Stimulated activated naive B cell treated with anti-CD40 and anti-IgM and Interleukin-4, amounts not matched to agents 10 μg/mL and 1 μg/mL and 100 μg/mL, for 72 hours (primary cell): ENCODE data around the gene TAX1BP3.

Experiments
- ATAC-seq, 2 donors: fragments of 150-1000 bp; cut with Tn5 transposase; replicated peaks; 2 replicates each; pipeline ENCODE4 v1.10.0; 2021; ENCODE audit warnings: moderate library complexity in 1 of 2
- DNase-seq: peaks from one replicate; pipeline ENCODE4 v3.0.0; 2021
- H3K27ac Mint-ChIP-seq: one replicate; pipeline ENCODE4 v1.8.0; 2022; ENCODE audit warnings: mild to moderate bottlenecking, mixed read lengths
- H3K27me3 Mint-ChIP-seq, 2 donors: one replicate each; pipeline ENCODE4 v1.8.0; 2022; ENCODE audit warnings: mixed read lengths in 2 of 2
- H3K36me3 Mint-ChIP-seq, 2 donors: one replicate each; pipeline ENCODE4 v1.8.0; 2022; ENCODE audit warnings: mixed read lengths in 2 of 2, mild to moderate bottlenecking in 1 of 2
- H3K4me1 Mint-ChIP-seq, 2 donors: one replicate each; pipeline ENCODE4 v1.8.0; 2022; ENCODE audit warnings: mixed read lengths in 2 of 2, mild to moderate bottlenecking in 1 of 2
- H3K4me3 Mint-ChIP-seq, 2 donors: one replicate each; pipeline ENCODE4 v1.8.0; 2022; ENCODE audit warnings: mild to moderate bottlenecking in 2 of 2, mixed read lengths in 2 of 2, moderate library complexity in 1 of 2
- H3K9me3 Mint-ChIP-seq, 2 donors: one replicate each; pipeline ENCODE4 v1.8.0; 2022; ENCODE audit warnings: mixed read lengths in 2 of 2, mild to moderate bottlenecking in 1 of 2

The TAX1BP3 gene

DNA sequence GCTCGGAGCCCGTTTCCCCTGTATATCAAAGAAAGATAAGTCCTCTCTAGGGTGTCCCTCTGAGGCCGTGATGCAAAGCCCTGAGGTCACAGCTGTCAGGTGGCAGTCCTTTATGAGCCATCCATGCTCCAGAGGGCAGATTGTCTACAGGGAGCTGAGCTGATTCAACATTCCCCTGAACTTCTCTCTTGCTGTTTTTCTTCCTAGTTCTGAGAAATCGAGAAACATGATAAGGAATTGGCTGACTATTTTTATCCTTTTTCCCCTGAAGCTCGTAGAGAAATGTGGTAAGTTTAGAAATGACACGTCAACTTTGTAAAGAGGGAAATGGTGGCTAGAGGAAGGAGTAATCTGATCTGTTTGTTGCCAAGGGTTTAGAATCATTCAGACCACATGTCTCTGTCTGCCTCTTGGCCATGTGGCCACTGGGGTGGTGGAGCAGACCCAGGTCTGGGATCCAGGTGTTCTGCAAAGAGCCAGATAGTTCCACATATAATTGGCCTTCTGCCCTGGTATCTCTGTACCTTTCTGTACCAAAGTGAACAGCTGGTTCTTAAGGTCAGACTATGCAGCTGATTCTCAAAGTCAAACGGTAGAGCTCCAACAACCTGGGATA, 28.3 kb downstream of the TAX1BP3 start:
- Mint-ChIP-seq H3K4me3 (peak overlapping the region; percentile 60 to 69), H3K9me3 (no peaks in the 10 kb centered on the region), H3K36me3 (peaks cover 16 to 53% of the 10 kb centered on the region in 2 donors), H3K27ac (peak overlapping the region; percentile 93), H3K4me1 (peaks cover 41 to 68% of the 10 kb centered on the region in 2 donors), H3K27me3 (no peaks in the 10 kb centered on the region)
- peak; percentile 32 for DNase-seq
- ATAC-seq: peak; percentile 26 to 38

DNA sequence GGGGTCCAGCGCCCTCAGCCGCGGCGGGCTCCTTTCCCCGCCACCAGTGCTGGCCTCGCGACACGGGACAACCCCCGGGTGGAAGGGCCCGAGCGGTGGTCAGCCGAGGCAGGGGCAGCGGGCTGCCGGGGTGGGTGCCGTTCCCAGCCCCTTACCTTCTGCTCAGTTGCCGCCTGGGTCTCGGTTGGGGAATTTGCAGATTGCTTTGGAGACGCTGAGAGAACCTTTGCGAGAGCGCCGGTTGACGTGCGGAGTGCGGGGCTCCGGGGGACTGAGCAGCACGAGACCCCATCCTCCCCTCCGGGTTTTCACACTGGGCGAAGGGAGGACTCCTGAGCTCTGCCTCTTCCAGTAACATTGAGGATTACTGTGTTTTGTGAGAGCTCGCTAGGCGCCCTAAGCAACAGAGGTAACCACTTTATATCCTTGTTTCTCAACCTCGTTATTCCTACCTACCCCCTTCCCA, 31.4 kb downstream of the TAX1BP3 start:
- ATAC-seq (peak in 1 of 2 donors; percentile 1), DNase-seq (no peak)
- Mint-ChIP-seq H3K9me3 (no peaks in the 10 kb centered on the region), H3K36me3 (peaks cover 12 to 40% of the 10 kb centered on the region in 2 donors), H3K4me1 (peaks cover 37 to 56% of the 10 kb centered on the region in 2 donors), H3K27me3 (no peaks in the 10 kb centered on the region), H3K4me3 (peak overlapping the region; percentile 91 to 95), H3K27ac (peak overlapping the region; percentile 100)

DNA sequence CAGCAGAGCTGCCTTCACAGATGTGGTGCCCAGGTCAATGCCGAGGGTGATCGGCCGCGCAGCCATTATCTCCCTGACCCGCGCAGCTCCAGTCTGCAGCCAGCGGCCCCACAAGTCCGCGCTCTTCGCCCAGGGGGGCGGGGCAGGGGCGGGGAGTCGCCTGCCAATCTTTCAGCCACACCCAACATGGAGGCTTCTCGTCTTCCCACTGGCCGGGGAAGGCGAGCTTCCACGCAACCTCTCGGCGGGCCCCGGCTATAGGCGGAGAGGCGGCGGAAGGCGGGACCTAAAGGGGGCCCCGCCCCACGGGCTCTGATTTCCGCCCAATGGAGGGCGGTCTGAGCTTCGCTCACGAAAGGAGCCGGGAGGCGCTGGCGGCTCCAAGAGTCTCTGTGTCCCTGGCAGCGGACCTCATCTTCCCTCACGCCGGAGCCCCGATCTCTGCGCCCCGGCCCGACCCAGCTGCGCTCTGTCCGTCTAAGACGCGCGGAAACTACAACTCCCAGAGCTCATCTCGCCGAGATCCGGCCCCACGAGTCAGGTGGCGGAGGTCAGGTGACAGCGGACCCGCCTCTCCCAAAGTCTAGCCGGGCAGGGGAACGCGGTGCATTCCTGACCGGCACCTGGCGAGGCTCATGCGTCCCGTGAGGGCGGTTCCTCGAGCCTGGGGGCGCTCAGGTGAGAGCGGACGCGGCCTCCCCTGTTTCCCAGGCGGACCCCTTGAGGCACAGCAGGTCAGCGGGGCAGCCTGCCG, 32.0 kb downstream of the TAX1BP3 start, which contains the start of the genes CTNS and SHPK:
CTNS (plus strand) TSS at position 607 of the 754 bp plus-strand sequence. CDS start 3,447 bp downstream, outside the sequence.
SHPK (minus strand) TSS at position 97 of the 754 bp plus-strand sequence; CDS start at position 66, 31 bp downstream.
- Mint-ChIP-seq H3K4me1 (peaks cover 35 to 56% of the 10 kb centered on the region in 2 donors), H3K36me3 (peaks cover 10 to 34% of the 10 kb centered on the region in 2 donors), H3K4me3 (peak within 1 kb of the TSS; percentile 91 to 95), H3K9me3 (no peaks in the 10 kb centered on the region), H3K27me3 (no peaks in the 10 kb centered on the region), H3K27ac (peak within 1 kb of the TSS; percentile 100)
- DNase-seq (peak; percentile 95), ATAC-seq (peak; percentile 93 to 96)

DNA sequence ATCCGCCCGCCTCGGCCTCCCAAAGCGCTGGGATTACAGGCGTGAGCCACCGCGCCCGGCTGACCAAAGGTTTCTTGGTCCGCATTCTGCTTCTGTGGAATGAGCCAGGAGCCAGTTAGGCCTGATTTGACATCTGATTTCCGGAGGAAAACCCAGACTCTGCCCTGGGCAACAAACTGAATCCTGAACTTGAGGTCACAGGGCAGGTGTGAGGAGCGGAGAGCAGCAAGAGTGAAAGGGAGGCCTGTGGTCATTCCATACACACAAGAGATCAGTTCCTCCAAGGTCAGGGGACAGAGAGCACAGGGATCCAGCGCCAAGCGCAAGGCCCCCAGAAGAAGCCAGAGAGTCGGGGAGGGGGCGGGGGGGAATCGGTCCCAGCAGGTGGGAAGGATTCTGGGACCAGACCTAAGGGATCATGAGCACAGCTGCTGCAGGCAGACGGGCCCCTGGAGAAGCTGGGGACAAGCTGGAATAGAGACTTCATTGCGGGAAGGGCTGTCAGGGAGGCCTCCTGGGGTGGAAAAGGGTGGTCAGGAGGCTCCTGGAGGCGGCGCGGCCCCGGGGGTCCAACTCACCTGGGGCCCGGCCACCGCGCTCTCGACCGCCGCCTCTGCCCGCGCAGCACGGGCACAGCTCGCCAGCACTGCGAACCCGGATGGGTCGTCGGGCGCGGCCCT, 32.8 kb downstream of the TAX1BP3 start:
- no peaks in the 10 kb centered on the region for H3K9me3 Mint-ChIP-seq
- H3K4me3 Mint-ChIP-seq: peak overlapping the region; percentile 91 to 95
- H3K4me1 Mint-ChIP-seq: peaks cover 38 to 58% of the 10 kb centered on the region in 2 donors
- no peaks in the 10 kb centered on the region for H3K27me3 Mint-ChIP-seq
- no peak overlapping the region for H3K27ac Mint-ChIP-seq
- ATAC-seq (no peak), DNase-seq (no peak)
- H3K36me3 Mint-ChIP-seq: peaks cover 9 to 40% of the 10 kb centered on the region in 2 donors

DNA sequence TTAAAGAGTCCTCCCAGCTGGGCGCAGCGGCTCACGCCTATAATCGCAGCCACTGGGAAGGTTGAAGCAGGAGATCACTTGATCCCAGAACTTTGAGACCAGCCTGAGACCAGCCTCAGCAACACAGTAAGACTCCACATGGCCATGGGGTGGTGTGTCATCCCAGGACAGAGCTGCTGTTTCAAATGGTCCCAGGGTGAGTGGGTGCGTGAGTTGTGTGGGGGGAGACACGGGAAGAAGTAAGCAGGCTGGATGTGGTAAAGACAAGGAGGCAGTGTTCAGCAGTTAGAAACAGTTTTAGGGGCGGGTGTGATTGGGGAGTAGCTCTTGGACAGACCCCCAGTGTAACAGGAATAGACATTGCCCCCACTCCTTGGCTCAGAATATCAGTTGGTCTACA, 36.1 kb downstream of the TAX1BP3 start:
- H3K4me3 Mint-ChIP-seq: no peak overlapping the region
- DNase-seq: no peak
- no peaks in the 10 kb centered on the region for H3K9me3 Mint-ChIP-seq
- no peaks in the 10 kb centered on the region for H3K27me3 Mint-ChIP-seq
- H3K4me1 Mint-ChIP-seq: peaks cover 14 to 29% of the 10 kb centered on the region in 2 donors
- no peak overlapping the region for H3K27ac Mint-ChIP-seq
- no peak for ATAC-seq
- peaks cover 19 to 39% of the 10 kb centered on the region in 2 donors for H3K36me3 Mint-ChIP-seq

DNA sequence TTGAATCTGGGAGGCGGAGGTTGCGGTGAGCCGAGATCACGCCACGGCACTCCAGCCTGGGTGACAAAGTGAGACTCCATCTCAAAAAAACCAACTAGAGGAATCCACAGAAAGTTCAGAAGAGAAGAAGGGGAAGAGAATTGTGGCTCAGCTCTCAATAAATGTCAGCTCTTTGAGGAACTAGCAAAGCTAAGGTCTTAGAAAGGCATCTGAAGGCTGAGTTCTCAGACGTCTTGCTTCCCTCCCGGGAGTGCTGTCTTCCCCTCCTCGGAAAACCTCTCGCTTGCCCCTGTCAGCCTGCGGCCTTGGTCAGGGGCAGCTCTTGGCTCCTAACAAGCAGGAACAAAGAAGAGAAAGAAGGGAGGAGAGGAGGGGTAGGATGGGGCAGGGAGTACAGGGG, 37.6 kb downstream of the TAX1BP3 start:
- DNase-seq (no peak), ATAC-seq (no peak)
- H3K27me3 Mint-ChIP-seq: no peaks in the 10 kb centered on the region
- H3K9me3 Mint-ChIP-seq: no peaks in the 10 kb centered on the region
- H3K27ac Mint-ChIP-seq: no peak overlapping the region
- H3K4me1 Mint-ChIP-seq: peaks cover 11 to 25% of the 10 kb centered on the region in 2 donors
- peaks cover 24 to 46% of the 10 kb centered on the region in 2 donors for H3K36me3 Mint-ChIP-seq
- H3K4me3 Mint-ChIP-seq: no peak overlapping the region

DNA sequence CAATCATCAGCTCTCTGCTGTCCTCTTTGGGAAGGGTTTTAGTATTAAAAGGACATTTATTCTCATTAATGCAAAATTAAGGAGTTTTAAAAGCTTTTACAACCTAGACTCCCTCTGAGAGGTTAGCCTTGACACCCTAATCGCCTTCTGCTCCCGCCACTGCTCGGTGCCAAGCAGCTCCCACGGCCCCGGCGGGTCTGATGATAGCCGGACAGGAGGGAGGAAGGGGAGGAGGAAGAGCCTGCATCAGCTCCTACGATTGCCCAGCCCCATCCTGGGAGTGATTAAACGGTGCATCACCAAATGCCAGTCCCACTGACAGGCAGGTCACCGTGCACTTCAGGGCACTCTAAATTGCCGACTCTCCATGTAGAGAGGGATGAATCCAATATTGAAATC, 40.6 kb downstream of the TAX1BP3 start:
- no peak for ATAC-seq
- H3K36me3 Mint-ChIP-seq: peaks cover 32 to 44% of the 10 kb centered on the region in 2 donors
- no peak overlapping the region for H3K4me3 Mint-ChIP-seq
- peaks cover 3 to 7% of the 10 kb centered on the region in 2 donors for H3K4me1 Mint-ChIP-seq
- no peak overlapping the region for H3K27ac Mint-ChIP-seq
- no peaks in the 10 kb centered on the region for H3K27me3 Mint-ChIP-seq
- no peaks in the 10 kb centered on the region for H3K9me3 Mint-ChIP-seq
- no peak for DNase-seq

DNA sequence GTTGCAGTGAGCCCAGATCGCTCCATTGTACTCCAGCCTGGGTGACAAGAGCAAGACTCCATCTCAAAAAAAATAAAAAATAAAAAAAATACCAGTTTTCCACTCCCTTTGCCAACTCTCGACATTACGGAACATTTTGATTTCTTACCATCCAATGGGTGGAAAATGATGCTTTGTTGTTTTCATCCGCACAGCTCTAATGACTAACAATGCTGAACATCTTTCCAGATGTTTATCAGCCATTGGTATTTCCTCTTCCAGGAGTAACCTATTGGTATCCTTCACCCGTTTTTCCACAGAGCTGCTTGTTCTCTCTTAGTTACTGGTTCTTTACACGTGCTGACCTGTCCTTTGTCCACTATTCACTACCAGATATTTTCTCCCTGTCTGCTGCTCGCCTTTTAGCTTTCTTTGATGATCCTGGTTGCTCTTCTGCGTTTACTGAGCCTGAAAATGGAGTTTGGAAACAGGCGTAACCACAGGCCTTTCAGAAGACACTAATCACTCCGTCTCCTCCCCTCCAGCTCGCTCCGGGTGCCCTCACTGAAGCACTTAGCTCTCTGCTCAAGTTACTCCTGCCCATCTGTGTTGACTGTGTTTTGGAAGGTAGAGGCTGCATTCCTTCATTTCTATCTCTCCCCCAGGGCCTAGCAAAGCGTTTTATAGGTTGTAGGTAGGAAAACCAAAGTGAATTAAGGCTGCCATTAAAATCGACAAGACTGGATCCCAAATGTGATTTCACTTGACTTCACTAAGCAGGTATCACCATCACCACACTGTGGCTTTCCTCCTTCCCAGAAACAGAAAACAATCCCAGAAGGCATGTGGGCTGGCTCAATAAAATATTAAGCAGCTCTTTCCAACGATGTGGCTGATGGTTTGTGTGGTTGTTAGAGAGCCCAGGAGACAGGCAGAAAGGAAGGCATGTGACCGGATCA, 41.3 kb downstream of the TAX1BP3 start:
- no peaks in the 10 kb centered on the region for H3K27me3 Mint-ChIP-seq
- no peaks in the 10 kb centered on the region for H3K9me3 Mint-ChIP-seq
- peaks cover 3 to 7% of the 10 kb centered on the region in 2 donors for H3K4me1 Mint-ChIP-seq
- ATAC-seq (no peak), DNase-seq (no peak)
- H3K36me3 Mint-ChIP-seq: peaks cover 30 to 39% of the 10 kb centered on the region in 2 donors
- no peak overlapping the region for H3K4me3 Mint-ChIP-seq
- no peak overlapping the region for H3K27ac Mint-ChIP-seq

DNA sequence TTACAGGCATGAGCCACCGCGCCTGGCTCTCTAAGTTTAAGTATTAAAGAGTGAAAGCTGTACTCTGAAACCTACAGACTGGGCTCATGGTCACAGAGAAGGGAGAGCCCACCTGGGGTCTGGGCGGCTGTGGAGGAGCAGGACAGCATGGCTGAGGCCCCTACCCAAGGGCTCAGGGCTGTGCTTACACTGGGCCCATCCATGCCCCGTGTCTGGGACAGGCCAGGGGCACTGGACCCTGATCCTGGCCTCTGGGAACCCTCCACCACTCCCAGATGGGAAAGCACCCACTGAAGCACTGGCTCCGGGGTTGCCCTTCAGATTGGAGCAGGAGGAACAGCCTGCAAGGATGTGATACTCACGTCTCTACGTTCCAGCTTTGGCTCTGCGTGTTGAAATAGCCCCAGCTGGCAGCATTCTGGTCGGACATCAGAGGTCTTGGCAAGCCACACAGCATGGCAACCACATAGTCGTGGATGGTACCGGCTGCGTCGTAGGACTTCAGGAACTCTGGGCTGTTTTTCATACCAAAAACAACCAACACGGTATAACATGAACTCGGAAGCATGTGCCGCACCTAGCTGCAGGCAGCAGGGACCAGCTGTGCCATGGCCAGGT, 45.3 kb downstream of the TAX1BP3 start:
- Mint-ChIP-seq H3K9me3 (no peaks in the 10 kb centered on the region), H3K4me1 (no peaks in the 10 kb centered on the region), H3K27ac (no peak overlapping the region), H3K4me3 (no peak overlapping the region), H3K36me3 (peaks cover 42 to 44% of the 10 kb centered on the region in 2 donors), H3K27me3 (no peaks in the 10 kb centered on the region)
- DNase-seq: no peak
- ATAC-seq: no peak

DNA sequence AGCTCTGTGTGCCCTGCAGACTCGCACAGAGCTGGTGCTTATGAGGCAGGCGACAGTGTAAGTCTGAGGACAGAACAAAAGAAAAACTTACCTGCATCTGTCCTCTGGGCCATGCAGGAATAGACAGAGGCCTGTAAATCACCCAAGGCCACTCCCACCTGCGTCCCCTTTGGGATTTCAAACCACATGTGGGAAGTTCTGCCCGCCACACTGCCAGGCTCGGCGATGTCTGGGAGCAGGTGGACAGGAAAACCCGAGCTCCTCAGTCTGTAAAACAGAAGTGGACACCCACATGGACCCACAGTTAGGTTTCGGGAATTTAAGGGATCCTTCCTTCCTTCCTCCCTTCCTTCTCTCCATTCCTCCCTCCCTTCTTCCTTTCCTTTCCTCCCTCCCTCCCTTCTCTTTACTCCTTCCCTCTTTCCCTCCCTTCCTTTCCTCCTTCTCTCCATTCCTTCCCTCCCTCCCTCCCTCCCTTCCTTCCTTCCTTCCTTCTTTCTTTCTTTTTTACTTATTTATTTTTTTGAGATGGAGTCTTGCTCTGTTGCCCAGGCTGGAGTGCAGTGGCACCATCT, 47.1 kb downstream of the TAX1BP3 start:
- no peak for ATAC-seq
- H3K27ac Mint-ChIP-seq: no peak overlapping the region

DNA sequence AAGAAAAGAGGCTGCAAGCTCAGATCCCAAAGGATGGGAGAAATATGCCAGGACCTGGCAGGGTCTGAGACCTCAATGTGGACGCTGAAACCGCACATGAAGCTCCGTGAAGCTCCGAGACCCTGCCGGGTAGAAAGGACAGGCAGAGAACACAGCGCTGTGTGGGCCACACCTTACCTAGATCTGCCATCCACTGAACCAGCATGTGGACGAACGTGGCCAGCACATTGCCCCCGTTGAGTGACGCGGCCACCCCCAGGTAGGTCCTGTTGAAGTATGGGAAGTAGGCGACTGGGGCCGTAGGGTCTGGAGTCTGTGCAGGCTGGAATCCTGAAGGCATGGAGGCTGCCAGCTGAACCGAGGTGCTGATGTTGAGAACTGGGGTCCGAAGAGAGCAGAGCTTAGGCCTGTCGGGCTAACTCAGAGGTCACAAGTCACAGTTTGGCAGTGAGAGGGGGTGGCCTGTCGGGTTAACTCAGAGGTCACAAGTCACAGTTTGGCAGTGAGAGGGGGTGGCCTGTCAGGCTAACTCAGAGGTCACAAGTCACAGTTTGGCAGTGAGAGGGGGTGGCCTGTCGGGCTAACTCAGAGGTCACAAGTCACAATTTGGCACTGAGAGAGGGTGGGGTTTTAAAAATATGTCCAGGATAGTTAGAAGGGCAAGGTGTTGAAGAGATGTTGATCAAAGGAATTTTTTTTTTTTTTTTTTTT, 53.1 kb downstream of the TAX1BP3 start:
- Mint-ChIP-seq H3K27ac (no peak overlapping the region), H3K36me3 (peaks cover 69 to 70% of the 10 kb centered on the region in 2 donors), H3K27me3 (no peaks in the 10 kb centered on the region), H3K4me1 (no peaks in the 10 kb centered on the region), H3K9me3 (no peaks in the 10 kb centered on the region), H3K4me3 (no peak overlapping the region)
- ATAC-seq: no peak
- no peak for DNase-seq

More for the DNA sequence above, 47.1 kb downstream of the TAX1BP3 start:
- no peaks in the 10 kb centered on the region for H3K4me1 Mint-ChIP-seq
- H3K27me3 Mint-ChIP-seq: no peaks in the 10 kb centered on the region
- H3K36me3 Mint-ChIP-seq: peaks cover 50 to 54% of the 10 kb centered on the region in 2 donors
- no peaks in the 10 kb centered on the region for H3K9me3 Mint-ChIP-seq
- no peak for DNase-seq
- H3K4me3 Mint-ChIP-seq: no peak overlapping the region

DNA sequence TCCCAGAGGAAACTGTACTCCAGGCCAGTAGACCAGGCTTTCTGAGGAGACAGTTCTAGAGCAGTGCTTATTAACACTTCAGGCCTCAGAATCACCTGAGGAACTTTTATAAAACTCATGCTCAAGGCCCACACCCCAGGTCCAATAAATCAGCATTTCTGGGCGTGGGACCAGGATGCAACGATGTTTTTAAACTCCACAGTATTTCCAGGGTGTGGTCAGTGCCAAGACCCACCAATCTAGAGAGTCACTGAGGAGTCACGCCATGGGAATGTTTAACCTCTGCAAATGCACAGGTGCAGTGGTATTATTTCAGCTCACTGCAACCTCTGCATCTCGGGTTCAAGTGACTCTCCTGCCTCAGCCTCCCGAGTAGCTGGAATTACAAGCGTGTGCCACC, 55.3 kb downstream of the TAX1BP3 start:
- no peaks in the 10 kb centered on the region for H3K27me3 Mint-ChIP-seq

More for the DNA sequence above, 55.3 kb downstream of the TAX1BP3 start:
- Mint-ChIP-seq H3K4me1 (peaks cover 0 to 2% of the 10 kb centered on the region in 2 donors), H3K27ac (no peak overlapping the region), H3K4me3 (no peak overlapping the region), H3K36me3 (peaks cover 67 to 68% of the 10 kb centered on the region in 2 donors), H3K9me3 (no peaks in the 10 kb centered on the region)
- DNase-seq: no peak
- ATAC-seq: no peak
